Measurements from ENCODE around the gene POLD1. TPM values are rescaled to one million over a fixed set of nuclear protein-coding genes. Genes with fewer than 3 reads are reported as not detected.
"Not testable (repeated sequence)": the region's sequence is repeated elsewhere in the genome, so short reads cannot be mapped to it uniquely, and the experiment has no call there.

Gene POLD1
- total RNA-seq = 10 to 100 TPM; 23.5 to 26.6 TPM
- 20.4 to 33.6 reads per million in 2 donors for total RNA-seq

- Mint-ChIP-seq H3K36me3 (ENCODE audit: low read depth) (peaks cover 13% of the 10 kb centered on the region), H3K27me3 (no peaks in the 10 kb centered on the region), H3K27ac (peak within 1 kb of the TSS; percentile 95), H3K4me1 (peaks cover 37% of the 10 kb centered on the region), H3K4me3 (peak within 1 kb of the TSS; percentile 95)
- peak; percentile 99 to 100 (median 100) for DNase-seq
- ATAC-seq = peak; percentile 89
- no peaks in the 10 kb centered on the region for H3K9me3 ChIP-seq (ENCODE audit: control insufficient read depth, low read length, poor library complexity, severe bottlenecking)
Observed at GRCh38 chr19:50383852-50384684, at the start of gene POLD1. TSS of gene POLD1 (plus strand) at chr19:50384347. CDS start at chr19:50398852, 14,505 bp downstream.

- Mint-ChIP-seq H3K4me1 (peaks cover 29% of the 10 kb centered on the region), H3K27me3 (peaks cover 17% of the 10 kb centered on the region), H3K36me3 (ENCODE audit: low read depth) (peaks cover 8% of the 10 kb centered on the region), H3K4me3 (peak overlapping the region; percentile 22), H3K27ac (peak overlapping the region; percentile 83)
- no peaks in the 10 kb centered on the region for H3K9me3 ChIP-seq (ENCODE audit: control insufficient read depth, low read length, poor library complexity, severe bottlenecking)
- DNase-seq (no peak), ATAC-seq (no peak)
Observed at GRCh38 chr19:50334741-50335421, 49.3 kb upstream of the POLD1 start.

GRCh38 chr19:50337031-50337430 is 47.1 kb upstream of the POLD1 start:
- peak overlapping the region; percentile 47 for H3K4me3 Mint-ChIP-seq
- not testable (repeated sequence) for H3K27ac Mint-ChIP-seq; DNase-seq; H3K9me3 ChIP-seq (ENCODE audit: control insufficient read depth, low read length, poor library complexity, severe bottlenecking); H3K36me3 Mint-ChIP-seq (ENCODE audit: low read depth); ATAC-seq
- H3K4me1 Mint-ChIP-seq = peaks cover 19% of the 10 kb centered on the region
- H3K27me3 Mint-ChIP-seq = peaks cover 13% of the 10 kb centered on the region

GRCh38 chr19:50340331-50340730 is 43.8 kb upstream of the POLD1 start:
- H3K9me3 ChIP-seq (ENCODE audit: control insufficient read depth, low read length, poor library complexity, severe bottlenecking) = no peaks in the 10 kb centered on the region
- DNase-seq (no peak), ATAC-seq (no peak)
- Mint-ChIP-seq H3K4me3 (no peak overlapping the region), H3K27ac (no peak overlapping the region), H3K27me3 (peaks cover 12% of the 10 kb centered on the region), H3K36me3 (ENCODE audit: low read depth) (peaks cover 6% of the 10 kb centered on the region), H3K4me1 (peaks cover 5% of the 10 kb centered on the region)

- peak; percentile 62 for ATAC-seq
- H3K4me3 Mint-ChIP-seq = no peak overlapping the region
- H3K36me3 Mint-ChIP-seq (ENCODE audit: low read depth) = peaks cover 5% of the 10 kb centered on the region
- H3K27ac Mint-ChIP-seq = no peak overlapping the region
- peaks cover 6% of the 10 kb centered on the region for H3K27me3 Mint-ChIP-seq
- no peak for DNase-seq
- no peaks in the 10 kb centered on the region for H3K9me3 ChIP-seq (ENCODE audit: control insufficient read depth, low read length, poor library complexity, severe bottlenecking)
- peaks cover 2% of the 10 kb centered on the region for H3K4me1 Mint-ChIP-seq
Observed at GRCh38 chr19:50341091-50341564, 43.0 kb upstream of the POLD1 start.

GRCh38 chr19:50344661-50345318 is 39.4 kb upstream of the POLD1 start:
- Mint-ChIP-seq H3K27ac (no peak overlapping the region), H3K27me3 (no peaks in the 10 kb centered on the region), H3K4me1 (peaks cover 8% of the 10 kb centered on the region), H3K36me3 (ENCODE audit: low read depth) (peaks cover 3% of the 10 kb centered on the region), H3K4me3 (peak overlapping the region; percentile 46)
- ATAC-seq (peak; percentile 73), DNase-seq (no peak)
- H3K9me3 ChIP-seq (ENCODE audit: control insufficient read depth, low read length, poor library complexity, severe bottlenecking) = no peaks in the 10 kb centered on the region

- not testable (repeated sequence) for H3K36me3 Mint-ChIP-seq (ENCODE audit: low read depth); H3K4me1 Mint-ChIP-seq; H3K27me3 Mint-ChIP-seq; DNase-seq; H3K9me3 ChIP-seq (ENCODE audit: control insufficient read depth, low read length, poor library complexity, severe bottlenecking)
- ATAC-seq = peak; percentile 32
- H3K27ac Mint-ChIP-seq = peak overlapping the region; percentile 61
- peak overlapping the region; percentile 77 for H3K4me3 Mint-ChIP-seq
Observed at GRCh38 chr19:50347089-50347581, 37.0 kb upstream of the POLD1 start.

GRCh38 chr19:50349277-50350057 is 34.7 kb upstream of the POLD1 start:
- no peak overlapping the region for H3K4me3 Mint-ChIP-seq
- no peak overlapping the region for H3K27ac Mint-ChIP-seq
- H3K9me3 ChIP-seq (ENCODE audit: control insufficient read depth, low read length, poor library complexity, severe bottlenecking) = no peaks in the 10 kb centered on the region
- peaks cover 8% of the 10 kb centered on the region for H3K4me1 Mint-ChIP-seq
- ATAC-seq (no peak), DNase-seq (no peak)
- peaks cover 3% of the 10 kb centered on the region for H3K36me3 Mint-ChIP-seq (ENCODE audit: low read depth)
- no peaks in the 10 kb centered on the region for H3K27me3 Mint-ChIP-seq

- peaks cover 7% of the 10 kb centered on the region for H3K4me1 Mint-ChIP-seq
- ATAC-seq = no peak
Observed at GRCh38 chr19:50352242-50352641, 31.9 kb upstream of the POLD1 start.

GRCh38 chr19:50353487-50353880 is 30.7 kb upstream of the POLD1 start:
- not testable (repeated sequence) for H3K9me3 ChIP-seq (ENCODE audit: control insufficient read depth, low read length, poor library complexity, severe bottlenecking); H3K27ac Mint-ChIP-seq; H3K4me1 Mint-ChIP-seq; H3K36me3 Mint-ChIP-seq (ENCODE audit: low read depth); H3K4me3 Mint-ChIP-seq; ATAC-seq; H3K27me3 Mint-ChIP-seq; DNase-seq

More at GRCh38 chr19:50352242-50352641, 31.9 kb upstream of the POLD1 start:
- DNase-seq = no peak
- Mint-ChIP-seq H3K27ac (no peak overlapping the region), H3K4me3 (no peak overlapping the region), H3K27me3 (no peaks in the 10 kb centered on the region), H3K36me3 (ENCODE audit: low read depth) (no peaks in the 10 kb centered on the region)
- H3K9me3 ChIP-seq (ENCODE audit: control insufficient read depth, low read length, poor library complexity, severe bottlenecking) = no peaks in the 10 kb centered on the region

- Mint-ChIP-seq H3K4me1 (peaks cover 21% of the 10 kb centered on the region), H3K36me3 (ENCODE audit: low read depth) (no peaks in the 10 kb centered on the region), H3K27ac (peak overlapping the region; percentile 95), H3K4me3 (peak overlapping the region; percentile 92), H3K27me3 (no peaks in the 10 kb centered on the region)
- no peak for DNase-seq
- H3K9me3 ChIP-seq (ENCODE audit: control insufficient read depth, low read length, poor library complexity, severe bottlenecking) = no peaks in the 10 kb centered on the region
- ATAC-seq = no peak
Observed at GRCh38 chr19:50356691-50357177, 27.4 kb upstream of the POLD1 start.
